ENCODE data around the gene OR10A3. TPM values are rescaled to one million over a fixed set of nuclear protein-coding genes. Genes with fewer than 3 reads are reported as not detected.

Gene OR10A3
- total and polyA plus RNA-seq, 2 of the 8 experiments (the other 6 are each of a cell fraction or from before 2014, with no cell fraction given) = not detected

- TF ChIP-seq JUN (IDR thresholded peaks at IDR 0.05; ENCODE audit: low read depth, low read length) (no peak), SP1 (IDR thresholded peaks at IDR 0.05; ENCODE audit: low read depth, low read length) (no peak), RNF2 (IDR thresholded peaks at IDR 0.05; ENCODE audit: borderline replicate concordance, low read depth, low read length, missing control alignments, poor library complexity, severe bottlenecking) (no peak)
These were observed 49.3 kb downstream of the OR10A3 start (continued) for GRCh38 chr11:7892059-7892699.

All from H1 (cell line).